Mucosa of rectum (tissue), 2 donors: ENCODE results near the gene TMEM109.
A peak's percentile ranks its signal among the peaks of the same experiment; 100 is the strongest.

Experiments
- H3K27ac ChIP-seq, 2 donors: one replicate each; pipeline ENCODE4 v1.7.0; 2013; ENCODE audit warnings: inconsistent platforms in 2 of 2, low read depth in 2 of 2, low read length in 2 of 2
- H3K27me3 ChIP-seq, 2 donors: one replicate each; pipeline ENCODE4 v1.7.0; 2013; ENCODE audit warnings: low read length in 2 of 2; ENCODE audit not compliant: control insufficient read depth in 2 of 2, insufficient read depth in 2 of 2
- H3K36me3 ChIP-seq, 2 donors: one replicate each; pipeline ENCODE4 v1.7.0; 2013; ENCODE audit warnings: low read length in 2 of 2; ENCODE audit not compliant: control insufficient read depth in 2 of 2, insufficient read depth in 2 of 2
- H3K4me1 ChIP-seq, 2 donors: one replicate each; pipeline ENCODE4 v1.7.0; 2013; ENCODE audit warnings: low read length in 2 of 2, mild to moderate bottlenecking in 1 of 2; ENCODE audit not compliant: control insufficient read depth in 2 of 2, insufficient read depth in 2 of 2
- H3K4me3 ChIP-seq, 2 donors: one replicate each; pipeline ENCODE4 v1.7.0; 2013; ENCODE audit warnings: low read length in 2 of 2
- H3K9ac ChIP-seq, 2 donors: one replicate each; pipeline ENCODE4 v1.7.0; 2013; ENCODE audit warnings: low read length in 2 of 2, low read depth in 1 of 2, mild to moderate bottlenecking in 1 of 2
- H3K9me3 ChIP-seq, 2 donors: one replicate each; pipeline ENCODE4 v1.7.0; 2013; ENCODE audit warnings: low read length in 2 of 2; ENCODE audit not compliant: control insufficient read depth in 2 of 2
- donor health status: healthy.
- donor health status: Normal muscosa, but diverticular disease.

Gene TMEM109

DNA sequence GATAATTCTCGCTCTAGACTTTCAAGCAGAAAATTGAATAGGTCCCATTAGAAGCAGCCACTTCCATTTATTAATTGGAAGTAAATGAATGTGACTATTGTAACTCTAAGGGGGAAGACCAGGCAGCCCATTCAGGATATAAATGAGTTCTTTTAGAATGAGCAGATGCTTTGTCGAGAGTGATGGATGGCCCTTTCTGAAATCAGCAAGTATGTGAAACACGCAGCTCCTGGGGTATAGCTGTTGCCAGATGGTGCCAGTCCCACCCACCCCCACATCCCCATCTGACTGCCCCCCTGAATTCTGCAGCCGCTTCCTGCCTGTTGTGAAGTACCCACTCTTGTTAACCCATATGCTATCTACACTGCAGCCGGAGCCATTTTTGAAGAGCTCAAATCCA lies 34.3 kb downstream of the TMEM109 start:
- Histone ChIP-seq H3K9ac (no peak overlapping the region), H3K27me3 (no peaks in the 10 kb centered on the region), H3K36me3 (peaks cover 3% of the 10 kb centered on the region in 2 donors), H3K27ac (no peak overlapping the region), H3K9me3 (no peaks in the 10 kb centered on the region), H3K4me1 (peaks cover 0 to 6% of the 10 kb centered on the region in 2 donors), H3K4me3 (no peak overlapping the region)

DNA sequence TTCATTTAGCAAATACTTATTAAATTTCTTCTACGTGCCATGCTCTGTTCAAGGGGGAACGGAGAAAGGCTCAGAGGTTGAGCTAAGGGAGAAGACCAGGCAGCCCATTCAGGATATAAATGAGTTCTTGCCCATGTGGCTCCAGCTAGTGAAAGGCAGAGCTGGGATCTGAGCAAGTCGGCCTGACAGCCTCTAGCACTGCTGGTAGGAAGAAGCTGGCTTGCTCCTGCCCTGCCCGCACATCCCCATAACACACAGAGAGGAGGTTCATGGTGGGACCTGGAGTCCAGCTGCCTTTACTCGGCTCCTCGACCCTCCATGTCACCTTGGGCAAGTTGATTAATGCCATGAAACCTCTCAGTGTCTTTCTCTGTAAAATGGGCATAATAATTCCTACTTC lies 36.1 kb downstream of the TMEM109 start:
- Histone ChIP-seq H3K27ac (no peak overlapping the region), H3K9me3 (no peaks in the 10 kb centered on the region), H3K4me1 (peaks cover 0 to 6% of the 10 kb centered on the region in 2 donors), H3K27me3 (no peaks in the 10 kb centered on the region), H3K36me3 (peaks cover 0 to 3% of the 10 kb centered on the region in 2 donors), H3K4me3 (peak overlapping the region; percentile 6 to 51), H3K9ac (no peak overlapping the region)

DNA sequence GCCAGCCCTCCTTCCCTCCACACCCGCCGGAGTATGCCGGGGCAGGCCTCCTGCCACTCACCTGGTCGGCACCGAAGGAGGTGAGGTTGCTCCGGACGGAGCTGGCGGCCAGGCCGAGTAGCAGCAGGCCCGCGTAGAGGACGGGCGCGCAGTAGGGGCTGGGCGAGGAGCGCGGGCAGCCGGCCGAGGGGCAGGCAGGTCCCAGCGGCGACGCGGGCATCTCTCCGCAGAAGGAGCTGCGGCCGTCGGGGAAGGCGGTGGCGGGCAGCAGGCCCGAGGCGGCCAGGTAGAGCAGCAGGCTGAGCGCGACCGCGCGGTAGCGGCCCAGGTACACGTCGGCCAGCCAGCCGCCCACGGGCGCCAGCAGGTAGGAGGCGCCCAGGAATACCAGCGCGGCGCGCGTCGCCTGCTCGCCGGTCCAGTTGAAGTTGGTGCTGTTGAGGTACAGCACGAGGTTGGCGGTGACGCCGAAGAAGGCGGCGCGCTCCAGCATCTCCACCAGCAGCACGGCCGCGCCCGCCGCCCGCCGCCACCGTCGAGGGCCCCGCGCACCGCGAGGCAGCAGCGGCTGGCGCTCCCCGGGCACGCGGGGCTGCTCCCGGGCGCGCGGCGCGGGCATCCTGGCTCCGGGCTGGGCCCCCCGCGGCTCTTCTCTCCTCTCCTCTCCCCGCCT lies 37.1 kb downstream of the TMEM109 start:
- peak overlapping the region; percentile 68 to 79 for H3K4me3 ChIP-seq
- peak overlapping the region; percentile 71 to 82 for H3K27ac ChIP-seq
- peak overlapping the region in 1 of 2 donors; percentile 26 for H3K9ac ChIP-seq
- no peaks in the 10 kb centered on the region for H3K27me3 ChIP-seq
- peaks cover 0 to 6% of the 10 kb centered on the region in 2 donors for H3K4me1 ChIP-seq
- H3K9me3 ChIP-seq: no peaks in the 10 kb centered on the region
- H3K36me3 ChIP-seq: peaks cover 0 to 3% of the 10 kb centered on the region in 2 donors

DNA sequence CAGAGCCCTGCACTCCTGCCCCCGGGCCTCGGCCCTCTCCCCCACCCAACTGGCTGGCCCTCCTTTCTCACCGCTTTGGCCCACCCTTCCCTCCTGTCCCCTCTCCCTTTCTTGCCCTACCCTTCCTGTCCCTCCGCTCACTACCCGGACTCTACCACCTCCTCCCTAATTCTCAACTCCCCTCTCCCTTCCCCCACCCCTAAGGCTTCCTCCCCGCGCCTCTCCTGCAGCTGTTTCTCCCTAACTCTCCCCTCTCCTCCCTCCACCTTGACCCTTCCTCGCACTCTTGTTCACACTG lies 37.6 kb downstream of the TMEM109 start:
- peak overlapping the region; percentile 61 to 68 for H3K9ac ChIP-seq
- H3K27ac ChIP-seq: peak overlapping the region; percentile 71 to 82

DNA sequence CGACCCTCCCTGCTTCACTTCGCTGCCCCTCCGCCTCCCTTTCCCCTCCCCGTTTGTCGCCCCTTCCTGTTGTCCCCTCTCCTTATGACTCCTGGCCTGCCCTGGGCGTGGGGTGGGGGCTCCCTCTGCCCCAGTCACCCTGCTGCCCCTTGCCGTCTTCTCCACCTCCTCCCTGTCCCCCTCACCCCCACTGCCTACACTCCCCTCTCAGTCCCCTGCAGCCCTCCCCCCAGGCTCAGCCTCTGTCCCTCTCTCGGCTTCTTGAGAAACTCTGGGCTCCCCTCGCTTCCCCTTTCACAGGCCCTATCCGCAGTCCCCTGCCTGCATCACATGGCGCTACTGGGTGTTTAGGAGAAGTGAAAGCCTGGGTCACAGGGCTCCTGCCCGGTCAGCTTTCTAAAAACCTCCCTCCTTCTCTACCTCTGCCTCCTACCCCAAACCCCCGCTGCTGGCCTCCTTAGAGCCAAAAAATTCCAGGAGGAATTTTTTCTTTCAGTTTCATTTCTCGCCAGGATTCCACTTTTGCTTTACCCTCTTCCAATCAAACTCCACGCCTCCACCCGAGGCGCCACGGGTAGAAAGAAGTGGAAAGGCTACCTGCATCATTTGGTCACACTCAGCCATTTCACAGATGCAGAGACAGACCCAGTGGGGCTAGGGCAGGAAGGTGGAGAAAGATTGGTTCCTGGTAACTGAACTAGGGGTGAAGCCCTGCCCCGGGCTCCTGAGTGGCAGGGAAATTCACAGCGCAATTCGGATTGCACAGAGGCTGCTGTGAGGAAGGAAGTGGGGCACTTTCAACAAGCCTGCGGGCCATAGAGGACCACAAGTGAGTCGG lies 38.2 kb downstream of the TMEM109 start, which contains the start of gene SLC15A3:
Gene SLC15A3, minus strand, starts transcription at position 273 of the 838 bp plus-strand sequence. CDS start 625 bp downstream, outside the sequence.
- Histone ChIP-seq H3K36me3 (no peaks in the 10 kb centered on the region), H3K9me3 (no peaks in the 10 kb centered on the region), H3K4me1 (peaks cover 0 to 6% of the 10 kb centered on the region in 2 donors), H3K27ac (peak within 1 kb of the TSS; percentile 71 to 82), H3K4me3 (peak within 1 kb of the TSS; percentile 68 to 79), H3K27me3 (no peaks in the 10 kb centered on the region), H3K9ac (peak within 1 kb of the TSS; percentile 61 to 68)

More for the DNA sequence above, 37.6 kb downstream of the TMEM109 start:
- Histone ChIP-seq H3K4me3 (peak overlapping the region; percentile 68 to 79), H3K4me1 (peaks cover 0 to 6% of the 10 kb centered on the region in 2 donors), H3K27me3 (no peaks in the 10 kb centered on the region), H3K36me3 (no peaks in the 10 kb centered on the region), H3K9me3 (no peaks in the 10 kb centered on the region)

DNA sequence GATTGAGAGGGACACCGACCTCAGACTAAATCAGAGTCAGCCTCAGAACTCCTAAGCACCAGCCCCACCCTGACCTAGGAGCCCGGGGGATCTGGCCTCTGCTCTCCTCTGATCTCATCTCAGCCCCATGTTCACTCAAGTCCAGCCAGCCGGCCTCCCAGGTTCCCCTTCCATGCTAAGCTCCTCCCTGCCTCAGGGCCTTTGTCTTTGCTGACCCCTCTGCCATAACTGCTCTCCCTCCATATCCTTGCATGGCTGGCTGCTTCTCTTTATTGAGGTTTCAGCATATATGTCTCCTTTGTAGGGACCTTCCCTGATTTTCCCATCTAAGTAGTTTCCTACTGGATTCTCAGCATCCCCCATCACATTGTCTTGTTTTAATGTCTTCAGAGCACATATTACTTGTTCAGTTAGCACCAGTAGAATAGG lies 38.8 kb downstream of the TMEM109 start:
- Histone ChIP-seq H3K4me1 (peaks cover 0 to 6% of the 10 kb centered on the region in 2 donors), H3K4me3 (peak overlapping the region; percentile 68 to 79), H3K27ac (peak overlapping the region; percentile 71 to 82), H3K36me3 (no peaks in the 10 kb centered on the region), H3K9me3 (no peaks in the 10 kb centered on the region), H3K9ac (peak overlapping the region; percentile 61 to 68), H3K27me3 (no peaks in the 10 kb centered on the region)

DNA sequence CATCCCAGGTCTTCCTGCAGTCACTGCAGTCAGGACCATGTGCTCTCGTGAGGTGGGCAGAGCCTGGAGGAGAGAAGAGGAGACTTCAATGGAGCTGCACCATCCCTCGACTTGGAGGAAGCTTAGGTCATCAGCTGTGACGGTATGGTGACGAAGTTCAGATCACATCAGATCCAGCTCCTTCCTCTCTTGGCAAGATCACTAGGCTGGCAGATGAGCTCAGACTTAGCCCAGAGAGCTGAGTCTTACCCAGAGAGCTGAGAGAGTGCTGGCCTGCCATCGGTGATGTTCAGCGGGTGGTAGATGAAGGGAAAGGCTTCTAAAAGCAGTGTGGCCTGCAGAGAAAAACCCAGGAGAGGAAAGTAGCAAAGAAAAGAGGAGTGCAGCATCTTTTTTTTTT lies 39.8 kb downstream of the TMEM109 start:
- Histone ChIP-seq H3K36me3 (no peaks in the 10 kb centered on the region), H3K4me3 (no peak overlapping the region), H3K27ac (no peak overlapping the region), H3K27me3 (no peaks in the 10 kb centered on the region), H3K4me1 (peaks cover 0 to 6% of the 10 kb centered on the region in 2 donors), H3K9ac (no peak overlapping the region), H3K9me3 (no peaks in the 10 kb centered on the region)

DNA sequence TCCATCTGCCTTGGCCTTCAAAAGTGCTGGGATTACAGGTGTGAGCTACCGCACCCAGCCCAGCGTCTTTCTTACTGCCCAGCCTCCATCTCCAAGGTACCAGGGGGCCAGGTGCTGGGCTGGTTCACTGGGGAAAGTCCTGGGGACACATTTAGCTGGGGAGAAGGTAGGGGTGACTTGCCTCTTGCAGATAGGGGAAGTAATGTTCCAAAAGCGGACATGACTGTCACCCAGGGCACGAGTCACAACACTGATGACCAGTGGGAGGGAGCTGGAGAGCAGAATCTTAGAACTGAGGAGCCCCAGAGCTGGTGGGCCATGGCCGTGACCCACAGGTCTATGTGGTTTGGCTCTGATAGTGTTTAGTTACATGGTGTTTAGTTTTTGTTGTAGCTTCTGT lies 40.5 kb downstream of the TMEM109 start:
- no peaks in the 10 kb centered on the region for H3K36me3 ChIP-seq
- no peak overlapping the region for H3K27ac ChIP-seq
- no peak overlapping the region for H3K4me3 ChIP-seq
- no peaks in the 10 kb centered on the region for H3K27me3 ChIP-seq
- H3K4me1 ChIP-seq: peaks cover 0 to 6% of the 10 kb centered on the region in 2 donors
- no peak overlapping the region for H3K9ac ChIP-seq
- H3K9me3 ChIP-seq: no peaks in the 10 kb centered on the region

DNA sequence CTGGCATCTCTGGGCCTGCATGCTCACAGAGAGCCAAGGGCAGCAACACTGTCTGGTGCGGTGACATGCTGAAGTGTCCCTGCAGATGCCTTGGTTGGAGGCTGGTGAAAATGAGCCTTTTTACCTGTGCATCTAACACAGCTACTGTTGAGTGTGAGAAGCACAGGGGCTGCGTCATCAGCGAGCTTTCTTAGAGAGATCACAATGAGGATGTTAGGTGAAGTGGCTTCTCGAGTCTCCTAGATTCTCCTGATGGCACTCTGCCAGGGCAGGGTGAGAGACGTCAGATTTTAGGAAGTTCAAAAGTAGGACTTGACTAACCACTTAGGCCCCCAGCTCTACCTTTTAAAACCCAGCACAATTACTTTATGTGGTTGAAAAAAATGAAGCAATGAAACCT lies 41.6 kb downstream of the TMEM109 start:
- Histone ChIP-seq H3K27me3 (peaks cover 0 to 3% of the 10 kb centered on the region in 2 donors), H3K4me1 (peaks cover 0 to 6% of the 10 kb centered on the region in 2 donors), H3K36me3 (no peaks in the 10 kb centered on the region), H3K27ac (no peak overlapping the region), H3K4me3 (no peak overlapping the region), H3K9me3 (no peaks in the 10 kb centered on the region), H3K9ac (no peak overlapping the region)

DNA sequence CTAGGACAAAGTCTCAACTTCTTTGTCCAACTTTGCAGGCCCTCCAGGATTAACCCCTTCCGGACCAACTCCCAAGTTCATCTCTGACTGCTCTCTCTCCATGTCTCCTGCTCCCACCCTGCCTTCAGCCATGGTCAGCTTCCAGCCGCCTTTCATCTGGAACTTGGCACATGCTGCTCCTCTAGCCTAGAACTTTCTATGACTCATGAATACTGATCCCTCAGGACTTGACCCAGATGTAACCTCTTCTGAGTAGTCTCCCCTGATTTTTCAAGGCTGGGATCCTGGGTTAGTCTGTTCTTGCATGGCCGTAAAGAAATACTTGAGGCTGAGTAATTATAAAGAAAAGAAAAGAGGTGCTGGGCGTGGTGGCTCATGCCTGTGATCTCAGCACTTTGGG lies 43.2 kb downstream of the TMEM109 start:
- H3K36me3 ChIP-seq: no peaks in the 10 kb centered on the region
- H3K27ac ChIP-seq: no peak overlapping the region
- no peak overlapping the region for H3K4me3 ChIP-seq
- H3K9ac ChIP-seq: no peak overlapping the region
- H3K27me3 ChIP-seq: peaks cover 0 to 3% of the 10 kb centered on the region in 2 donors
- peaks cover 0 to 6% of the 10 kb centered on the region in 2 donors for H3K4me1 ChIP-seq
- no peaks in the 10 kb centered on the region for H3K9me3 ChIP-seq
